ENCODE results near the gene TRAK2. TPM values are rescaled to one million over a fixed set of nuclear protein-coding genes. Genes with fewer than 3 reads are reported as not detected.

The TRAK2 gene
- total and polyA plus RNA-seq, 2 of the 8 experiments (the other 6 are each of a cell fraction or from before 2014, with no cell fraction given): 4.5 to 15.7 TPM

DNA sequence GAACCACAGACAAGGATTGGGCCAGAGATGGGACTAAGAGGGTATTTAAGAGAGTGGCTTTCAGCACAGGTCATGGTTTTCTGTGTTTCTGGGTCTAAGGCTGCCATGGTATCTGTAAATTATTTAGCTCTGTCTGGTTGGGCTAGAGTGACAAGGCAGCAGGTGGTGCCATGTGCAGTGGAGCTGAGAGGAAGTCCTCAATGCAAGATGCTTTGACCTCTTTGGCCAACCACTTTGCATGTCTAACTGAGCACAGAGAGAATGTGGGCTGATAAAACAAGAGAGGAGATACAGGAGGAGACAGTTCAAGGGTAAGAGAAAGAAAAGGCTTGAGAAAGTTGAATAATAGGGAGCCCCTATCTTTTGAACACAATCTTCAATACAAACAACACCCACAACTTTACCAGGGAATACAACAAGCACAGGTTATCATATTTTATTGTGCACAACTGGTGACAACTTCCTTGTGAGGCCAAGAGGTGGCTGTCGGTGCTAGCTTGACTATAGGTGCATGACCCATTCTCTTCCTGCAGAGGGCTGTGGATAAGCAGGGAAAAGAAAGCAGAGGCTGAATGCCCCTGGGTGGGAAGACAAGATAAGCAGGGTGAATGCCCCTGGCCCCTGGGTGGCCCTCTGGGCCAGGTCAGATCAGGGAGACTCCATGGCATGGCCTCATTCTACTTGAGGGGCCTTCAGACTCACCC lies 106.4 kb downstream of the TRAK2 start:
- DNase-seq (ENCODE audit: low read depth in 1 of 2, low spot score in 2 of 2): no peak
- POLR2A ChIA-PET (ENCODE audit: partially characterized antibody): no interaction called here
- H2AFZ ChIP-seq (ENCODE audit: low read length): no peak overlapping the region

More for the DNA sequence above, 106.4 kb downstream of the TRAK2 start:
- FAIRE-seq: no peak
- no peak overlapping the region for H2BK12ac ChIP-seq (ENCODE audit: low read depth, low read length)
- TF ChIP-seq RAD21 (IDR thresholded peaks at IDR 0.05 in 1 of 2, conservative IDR thresholded peaks at IDR 0.05 in 1 of 2; ENCODE audit: low read depth in 2 of 2, low read length in 2 of 2) (peak; percentile 47 to 56), FOSL1 (IDR thresholded peaks at IDR 0.05; ENCODE audit: insufficient read depth, low read depth, low read length) (no peak), TAF7 (optimal IDR thresholded peaks at IDR 0.05; ENCODE audit: borderline replicate concordance, low read depth, low read length) (no peak)
- TF ChIP-seq, protein P1, sequence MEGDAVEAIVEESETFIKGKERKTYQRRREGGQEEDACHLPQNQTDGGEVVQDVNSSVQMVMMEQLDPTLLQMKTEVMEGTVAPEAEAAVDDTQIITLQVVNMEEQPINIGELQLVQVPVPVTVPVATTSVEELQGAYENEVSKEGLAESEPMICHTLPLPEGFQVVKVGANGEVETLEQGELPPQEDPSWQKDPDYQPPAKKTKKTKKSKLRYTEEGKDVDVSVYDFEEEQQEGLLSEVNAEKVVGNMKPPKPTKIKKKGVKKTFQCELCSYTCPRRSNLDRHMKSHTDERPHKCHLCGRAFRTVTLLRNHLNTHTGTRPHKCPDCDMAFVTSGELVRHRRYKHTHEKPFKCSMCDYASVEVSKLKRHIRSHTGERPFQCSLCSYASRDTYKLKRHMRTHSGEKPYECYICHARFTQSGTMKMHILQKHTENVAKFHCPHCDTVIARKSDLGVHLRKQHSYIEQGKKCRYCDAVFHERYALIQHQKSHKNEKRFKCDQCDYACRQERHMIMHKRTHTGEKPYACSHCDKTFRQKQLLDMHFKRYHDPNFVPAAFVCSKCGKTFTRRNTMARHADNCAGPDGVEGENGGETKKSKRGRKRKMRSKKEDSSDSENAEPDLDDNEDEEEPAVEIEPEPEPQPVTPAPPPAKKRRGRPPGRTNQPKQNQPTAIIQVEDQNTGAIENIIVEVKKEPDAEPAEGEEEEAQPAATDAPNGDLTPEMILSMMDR (IDR thresholded peaks at IDR 0.05; ENCODE audit: control extremely low read depth in 1 of 3, insufficient read depth in 1 of 3, low read depth in 1 of 3, low read length in 3 of 3): peak; percentile 38 to 70 (median 55)
- H3K23ac ChIP-seq (ENCODE audit: insufficient read length): no peak overlapping the region
- H3K9ac ChIP-seq (replicated peaks in 1 of 4; ENCODE audit: extremely low read depth in 1 of 4, low read depth in 3 of 4, low read length in 3 of 4): no peak overlapping the region
- H3K4me1 ChIP-seq (replicated peaks in 1 of 4; ENCODE audit: control insufficient read depth in 3 of 4, insufficient read depth in 4 of 4, low read length in 3 of 4): no peaks in the 10 kb centered on the region
- H3K27me3 ChIP-seq (replicated peaks in 1 of 4; ENCODE audit: control insufficient read depth in 3 of 4, extremely low read depth in 1 of 4, insufficient read depth in 3 of 4, low read length in 3 of 4): no peaks in the 10 kb centered on the region
- no peak overlapping the region for H2BK120ac ChIP-seq (replicated peaks; ENCODE audit: low read depth, low read length)
- H3K4me2 ChIP-seq (ENCODE audit: insufficient read depth in 1 of 2, low read depth in 2 of 2, low read length in 2 of 2): no peak overlapping the region
- H2AK5ac ChIP-seq (ENCODE audit: low read depth, low read length): no peak overlapping the region
- no peaks in the 10 kb centered on the region for H3K79me2 ChIP-seq (ENCODE audit: control insufficient read depth in 1 of 2, insufficient read depth in 2 of 2, low read length in 2 of 2)
- no peak overlapping the region for H2BK5ac ChIP-seq (ENCODE audit: low read depth, low read length)
- H4K20me1 ChIP-seq (replicated peaks in 1 of 2; ENCODE audit: control insufficient read depth in 1 of 2, insufficient read depth in 2 of 2, low read length in 2 of 2): no peaks in the 10 kb centered on the region
- no peak overlapping the region for H3K18ac ChIP-seq (ENCODE audit: extremely low read depth, low read length)
- H3K9me3 ChIP-seq (ENCODE audit: insufficient read depth in 2 of 2, low read depth in 1 of 2, low read length in 1 of 2): no peaks in the 10 kb centered on the region
- no peak overlapping the region for H4K5ac ChIP-seq (ENCODE audit: insufficient read length, low read depth, low read length)
- H3K14ac ChIP-seq (ENCODE audit: insufficient read length): no peak overlapping the region
- H4K8ac ChIP-seq (ENCODE audit: extremely low read depth, insufficient read depth, low read length): no peak overlapping the region
- no peak overlapping the region for H2BK15ac ChIP-seq (ENCODE audit: low read length)
- H3K4me3 ChIP-seq (ENCODE audit: extremely low read depth in 1 of 4, insufficient read depth in 2 of 4, low read depth in 3 of 4, low read length in 4 of 4): no peak overlapping the region
- no peak overlapping the region for H3K56ac ChIP-seq (replicated peaks; ENCODE audit: insufficient read length, low read depth, low read length)
- no peaks in the 10 kb centered on the region for H3K36me3 ChIP-seq (ENCODE audit: control insufficient read depth in 2 of 4, insufficient read depth in 4 of 4, low read length in 3 of 4)
- CTCF ChIA-PET (ENCODE audit: partially characterized antibody): interaction anchor here (1.0 to 6.5 kb wide), 16 partner anchors 10 to 112 kb away, joined by 3 to 59 read pairs (median 4); no protein-coding TSS in a partner anchor
- no peak overlapping the region for H3K27ac ChIP-seq (ENCODE audit: low read depth, low read length)
- H3K4ac ChIP-seq (replicated peaks; ENCODE audit: insufficient read length, low read depth, low read length): no peak overlapping the region
- no peaks in the 10 kb centered on the region for H3K23me2 ChIP-seq (ENCODE audit: low read depth, low read length)
- no peaks in the 10 kb centered on the region for H3K79me1 ChIP-seq (ENCODE audit: low read depth, low read length)
- no peak overlapping the region for H4K91ac ChIP-seq (replicated peaks; ENCODE audit: insufficient read length, low read length)
- no peak overlapping the region for H2BK20ac ChIP-seq (ENCODE audit: low read length)
- 80% methylated on average over 1 of the region's 1 CpG; no CpG with 5 or more reads in 1 of the 2 experiments for WGBS, 2 experiments (ENCODE audit: extremely low coverage in 1 of 2, insufficient coverage in 1 of 2, insufficient read length in 1 of 2, insufficient replicate concordance in 2 of 2, low coverage in 1 of 2, low lambda C conversion rate in 2 of 2, missing lambda C conversion rate in 1 of 2)

Data from H1 (cell line).